GM12878 (cell line): ENCODE results near the gene SRGAP1. TPM values are rescaled to one million over a fixed set of nuclear protein-coding genes. Genes with fewer than 3 reads are reported as not detected.
A peak's percentile ranks its signal among the peaks of the same experiment; 100 is the strongest.

ENCODE experiments used
- ATAC-seq: fragments of 200-7000 bp; cut with Tn5 transposase; 3 replicates; pipeline ENCODE4 v1.9.1; 2020; ENCODE audit warnings: mild to moderate bottlenecking, moderate library complexity
- BruUV-seq: library from RNA; stranded (reverse); fragments of 400-500 nt; replicated peaks from 2 replicates; lab custom pipeline; 2021; lab: Mats Ljungman, UMichigan
- CTCF ChIA-PET: fragments of 300-600 bp; sonication (Branson Sonifier 250); formaldehyde crosslinking; extraction: SDS; loops from one replicate; lab custom pipeline; 2021; ENCODE audit warnings: inconsistent platforms; lab: Yijun Ruan, JAX
- POLR2A ChIA-PET: fragments of 350-600 bp; formaldehyde crosslinking; extraction: SDS; loops from one replicate; lab custom pipeline; 2021; ENCODE audit warnings: inconsistent platforms; lab: Charles Lee
- RAD21 ChIA-PET: fragments of 300-600 bp; sonication (Branson Sonifier 250); formaldehyde crosslinking; loops from one replicate; lab custom pipeline; 2023; ENCODE audit warnings: antibody characterized with exemption; ENCODE audit not compliant: unreplicated experiment; lab: Charles Lee
- SMC1A ChIA-PET: fragments of 300-600 bp; sonication (Branson Sonifier 250); formaldehyde crosslinking; loops from one replicate; lab custom pipeline; 2023; ENCODE audit not compliant: unreplicated experiment, uncharacterized antibody; lab: Charles Lee
- DNase-seq: peaks from one replicate; pipeline ENCODE4 v3.0.0-alpha.2; 2011; ENCODE audit warnings: low read depth, low spot score
- FAIRE-seq: peaks from 3 replicates; lab custom pipeline; 2011; peaks lifted over from hg19 to GRCh38; lab: Jason Lieb, UNC
- H2AFZ ChIP-seq: 2 replicates; pipeline ENCODE4 v1.6.0; 2011; ENCODE audit warnings: low read depth, low read length, control low read depth; ENCODE audit not compliant: control insufficient read depth
- H3K27ac ChIP-seq: 2 replicates; pipeline ENCODE4 v1.5.1; 2011; ENCODE audit warnings: control low read depth; ENCODE audit not compliant: control insufficient read depth, insufficient read depth
- H3K27me3 ChIP-seq, 2 experiments: replicated peaks in 1 of 2; 2 replicates each; pipeline versions ENCODE4 v1.6.0 to v1.6.1; 2011; ENCODE audit warnings: low read length in 1 of 2; ENCODE audit not compliant: control insufficient read depth in 2 of 2, insufficient read depth in 2 of 2
- H3K36me3 ChIP-seq, 2 experiments: 2 replicates each; pipeline ENCODE4 v1.5.1; 2011; ENCODE audit warnings: low read length in 1 of 2; ENCODE audit not compliant: control insufficient read depth in 2 of 2, insufficient read depth in 2 of 2
- H3K4me1 ChIP-seq: 2 replicates; pipeline ENCODE4 v1.6.1; 2011; ENCODE audit warnings: mild to moderate bottlenecking, low read length, moderate library complexity, mixed read lengths; ENCODE audit not compliant: control insufficient read depth, insufficient read depth
- H3K4me2 ChIP-seq: 2 replicates; pipeline ENCODE4 v1.6.0; 2011; ENCODE audit warnings: control low read depth; ENCODE audit not compliant: control insufficient read depth, insufficient read depth
- H3K4me3 ChIP-seq: fragments of 200-600 bp; sonication (generic); 2 replicates; pipeline ENCODE4 v1.5.1; 2016
- H3K79me2 ChIP-seq: 2 replicates; pipeline ENCODE4 v1.6.0; 2011; ENCODE audit warnings: low read length; ENCODE audit not compliant: control insufficient read depth, insufficient read depth
- H3K9ac ChIP-seq: 2 replicates; pipeline ENCODE4 v1.8.0; 2011; ENCODE audit warnings: low read length, control low read depth, mixed read lengths; ENCODE audit not compliant: control insufficient read depth, insufficient read depth
- H3K9me3 ChIP-seq: replicated peaks from 3 replicates; pipeline ENCODE4 v1.5.1; 2011; ENCODE audit warnings: mild to moderate bottlenecking, low read length; ENCODE audit not compliant: control insufficient read depth, insufficient read depth
- H4K20me1 ChIP-seq: 2 replicates; pipeline ENCODE4 v1.6.0; 2011; ENCODE audit not compliant: control insufficient read depth, insufficient read depth
- ASH2L ChIP-seq: fragments of 300-600, 200-600 bp; sonication (generic); IDR thresholded peaks from 2 replicates; pipeline ENCODE4 v1.6.1; 2017; ENCODE audit warnings: low read depth, mild to moderate bottlenecking, borderline replicate concordance
- ATF7 ChIP-seq: fragments of 450-650 bp; IDR thresholded peaks from 2 replicates; pipeline ENCODE4 v1.6.1; 2016; ENCODE audit warnings: low read depth, mild to moderate bottlenecking
- IKZF1 ChIP-seq: fragments of 450-650 bp; conservative IDR thresholded peaks from 2 replicates; pipeline ENCODE4 v1.6.1; 2017; ENCODE audit warnings: antibody characterized with exemption, mild to moderate bottlenecking
- JUND ChIP-seq: IDR thresholded peaks from 2 replicates; pipeline ENCODE4 v1.6.1; 2012; ENCODE audit warnings: low read depth, mild to moderate bottlenecking, low read length, improper control_type of control experiment, moderate library complexity
- MEF2A ChIP-seq: IDR thresholded peaks from 2 replicates; pipeline ENCODE4 v1.6.1; 2011; ENCODE audit warnings: low read depth, mild to moderate bottlenecking, low read length, moderate library complexity; ENCODE audit not compliant: insufficient read depth
- NR2C2 ChIP-seq: IDR thresholded peaks from 2 replicates; pipeline ENCODE4 v1.6.1; 2011; ENCODE audit warnings: borderline replicate concordance, low read depth; ENCODE audit not compliant: control insufficient read depth, insufficient read length
- RUNX3 ChIP-seq: IDR thresholded peaks from 2 replicates; pipeline ENCODE4 v1.6.1; 2012; ENCODE audit warnings: low read length, inconsistent platforms
- SPI1 ChIP-seq: IDR thresholded peaks from 2 replicates; pipeline ENCODE4 v1.6.1; 2011; ENCODE audit warnings: low read depth, mild to moderate bottlenecking, low read length, moderate library complexity, borderline replicate concordance; ENCODE audit not compliant: insufficient read depth
- SUPT20H ChIP-seq: IDR thresholded peaks from 2 replicates; pipeline ENCODE4 v1.6.1; 2011; ENCODE audit warnings: low read depth, mild to moderate bottlenecking, low read length, moderate library complexity, borderline replicate concordance; ENCODE audit not compliant: control insufficient read depth
- TAF1 ChIP-seq: IDR thresholded peaks from 2 replicates; pipeline ENCODE4 v1.6.1; 2011; ENCODE audit warnings: mild to moderate bottlenecking, low read depth, low read length, borderline replicate concordance
- WGBS: methylation state at CpG from one replicate; pipeline ENCODE4 v1.1.6; 2016; ENCODE audit warnings: low lambda C conversion rate; ENCODE audit not compliant: insufficient replicate concordance, insufficient coverage; ENCODE audit errors: missing lambda C conversion rate; 5-methylcytosine and 5-hydroxymethylcytosine counted together
- in situ Hi-C: fragments of 300-500 bp; cut with MboI; formaldehyde crosslinking; loops from 9 replicates; pipeline ENCODE4 v1.14.3; 2018; ENCODE audit warnings: mixed read lengths
- intact Hi-C: fragments of 100-400 bp; cut with micrococcal nuclease; formaldehyde crosslinking; loops from one replicate; pipeline ENCODE4 v1.14.2; 2022; ENCODE audit not compliant: unreplicated experiment
- polyA plus RNA-seq, 11 experiments: library from polyadenylated mRNA; depleted of rRNA in 4 of 11; unstranded in 6 of 11; stranded (reverse) in 5 of 11; fragments of >200 nt; fragmentation: Nextera tagmentation in 4 of 11; fragmentation: Illumina TruSeq in 1 of 11; extraction: Ambion mirVana in 4 of 11; extraction: Trizol in 1 of 11; gene quantifications; 1 replicate in 1 of 11; 2 replicates in 10 of 11; pipeline versions ENCODE4 v1.2.1 to v1.2.3, GENCODE V29; 2011 to 2016; ENCODE audit warnings: inconsistent platforms in 2 of 11, missing spikeins in 2 of 11, low read depth in 1 of 11
- total RNA-seq, 4 experiments: library from RNA; depleted of rRNA in 3 of 4; stranded (reverse); fragments of >200 nt in 3 of 4; fragmentation: Illumina TruSeq in 1 of 4; extraction: Trizol in 1 of 4; gene quantifications; 2 replicates each; pipeline versions ENCODE4 v1.2.1 to v1.2.3, GENCODE V29; 2013 to 2021
- TF ChIP-seq, protein P1 (sequence below): fragments of 450-650 bp; formaldehyde crosslinking; IDR thresholded peaks from 2 replicates; pipeline ENCODE4 v1.4.0; 2020; ENCODE audit warnings: mild to moderate bottlenecking, moderate library complexity
- TF ChIP-seq, protein P2 (sequence below): IDR thresholded peaks from 2 replicates; pipeline ENCODE4 v1.6.1; 2012; ENCODE audit warnings: improper control_type of control experiment, low read depth, low read length; ENCODE audit not compliant: insufficient replicate concordance
- TF ChIP-seq, protein P3 (sequence below): fragments of 450-650 bp; IDR thresholded peaks from 2 replicates; pipeline ENCODE4 v1.6.1; 2017; ENCODE audit warnings: borderline replicate concordance

SRGAP1 gene
- total and polyA plus RNA-seq, 10 of the 15 experiments (the other 5 are each of a cell fraction or from before 2014, with no cell fraction given), result 0.16 to 0.85 (median 0.46) TPM

DNA sequence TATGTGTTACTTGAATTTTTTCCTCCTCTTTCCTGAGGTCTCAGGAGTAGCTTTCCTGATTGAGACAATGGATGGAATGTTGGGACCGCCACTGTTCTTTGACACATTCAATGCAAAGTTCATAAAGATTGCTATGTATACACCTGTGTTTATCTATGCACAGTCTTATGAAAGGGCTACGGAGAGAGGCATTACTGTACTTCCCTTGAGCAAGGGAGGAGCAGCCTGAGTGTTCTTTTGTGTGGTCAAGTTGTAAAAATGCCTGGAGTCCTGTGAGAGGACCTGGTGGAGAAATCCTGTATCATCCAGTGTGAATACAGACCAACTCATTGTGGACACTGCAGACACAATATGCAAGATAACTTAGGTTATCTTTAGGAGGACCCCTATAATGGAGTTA lies 1.2 kb downstream of the SRGAP1 start:
- peaks cover 5% of the 10 kb centered on the region; the same call in 1 of the 2 replicates for H3K4me1 ChIP-seq
- DNase-seq, result no peak
- 19% methylated on average over 2 of the region's 2 CpGs for WGBS
- ChIA-PET POLR2A (no interaction called here), RAD21 (interaction anchor here (1.5 to 2.1 kb wide), 3 partner anchors 33 to 411 kb away, joined by 5 to 9 read pairs (median 8); no protein-coding TSS in a partner anchor), CTCF (interaction anchor here (3.0 kb wide), 2 partner anchors 9 to 411 kb away, joined by 29 to 39 read pairs; no protein-coding TSS in a partner anchor), SMC1A (interaction anchor here (0.9 to 1.7 kb wide), 5 partner anchors 9 to 579 kb away, joined by 3 to 4 read pairs (median 3); no protein-coding TSS in a partner anchor)
- in situ Hi-C loops (loop anchor here (25.0 kb wide), 1 partner anchor 542 kb away; the partner anchor contains the start of gene C12orf56), intact Hi-C loops (loop anchor here (10.0 kb wide), 2 partner anchors 169 to 249 kb away; no protein-coding TSS in a partner anchor)
- peaks cover 2 to 6% of the 10 kb centered on the region in 2 experiments; a peak in 3 of 4 replicates for H3K27me3 ChIP-seq
- BruUV-seq, result no TSS peak
- ATAC-seq, result no peak
- no peak overlapping the region for H3K9ac ChIP-seq
- no peak overlapping the region for H3K27ac ChIP-seq
- no peaks in the 10 kb centered on the region for H4K20me1 ChIP-seq
- no peaks in the 10 kb centered on the region for H3K36me3 ChIP-seq
- H3K4me2 ChIP-seq, result 0 out of 2 replicates have a peak overlapping the region, but pooled peaks have one; percentile 9
- FAIRE-seq, result no peak
- no peak overlapping the region for H2AFZ ChIP-seq
- H3K9me3 ChIP-seq, result no peaks in the 10 kb centered on the region
- no peak overlapping the region for H3K4me3 ChIP-seq
- TF ChIP-seq RUNX3, result no peak
- TF ChIP-seq, protein P1, sequence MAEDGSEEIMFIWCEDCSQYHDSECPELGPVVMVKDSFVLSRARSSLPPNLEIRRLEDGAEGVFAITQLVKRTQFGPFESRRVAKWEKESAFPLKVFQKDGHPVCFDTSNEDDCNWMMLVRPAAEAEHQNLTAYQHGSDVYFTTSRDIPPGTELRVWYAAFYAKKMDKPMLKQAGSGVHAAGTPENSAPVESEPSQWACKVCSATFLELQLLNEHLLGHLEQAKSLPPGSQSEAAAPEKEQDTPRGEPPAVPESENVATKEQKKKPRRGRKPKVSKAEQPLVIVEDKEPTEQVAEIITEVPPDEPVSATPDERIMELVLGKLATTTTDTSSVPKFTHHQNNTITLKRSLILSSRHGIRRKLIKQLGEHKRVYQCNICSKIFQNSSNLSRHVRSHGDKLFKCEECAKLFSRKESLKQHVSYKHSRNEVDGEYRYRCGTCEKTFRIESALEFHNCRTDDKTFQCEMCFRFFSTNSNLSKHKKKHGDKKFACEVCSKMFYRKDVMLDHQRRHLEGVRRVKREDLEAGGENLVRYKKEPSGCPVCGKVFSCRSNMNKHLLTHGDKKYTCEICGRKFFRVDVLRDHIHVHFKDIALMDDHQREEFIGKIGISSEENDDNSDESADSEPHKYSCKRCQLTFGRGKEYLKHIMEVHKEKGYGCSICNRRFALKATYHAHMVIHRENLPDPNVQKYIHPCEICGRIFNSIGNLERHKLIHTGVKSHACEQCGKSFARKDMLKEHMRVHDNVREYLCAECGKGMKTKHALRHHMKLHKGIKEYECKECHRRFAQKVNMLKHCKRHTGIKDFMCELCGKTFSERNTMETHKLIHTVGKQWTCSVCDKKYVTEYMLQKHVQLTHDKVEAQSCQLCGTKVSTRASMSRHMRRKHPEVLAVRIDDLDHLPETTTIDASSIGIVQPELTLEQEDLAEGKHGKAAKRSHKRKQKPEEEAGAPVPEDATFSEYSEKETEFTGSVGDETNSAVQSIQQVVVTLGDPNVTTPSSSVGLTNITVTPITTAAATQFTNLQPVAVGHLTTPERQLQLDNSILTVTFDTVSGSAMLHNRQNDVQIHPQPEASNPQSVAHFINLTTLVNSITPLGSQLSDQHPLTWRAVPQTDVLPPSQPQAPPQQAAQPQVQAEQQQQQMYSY (CRISPR knock-in tag), result no peak
- no peak for TF ChIP-seq SPI1
- TF ChIP-seq NR2C2, result no peak
- no peak for TF ChIP-seq MEF2A
- no peak for TF ChIP-seq TAF1
- TF ChIP-seq, protein P2, sequence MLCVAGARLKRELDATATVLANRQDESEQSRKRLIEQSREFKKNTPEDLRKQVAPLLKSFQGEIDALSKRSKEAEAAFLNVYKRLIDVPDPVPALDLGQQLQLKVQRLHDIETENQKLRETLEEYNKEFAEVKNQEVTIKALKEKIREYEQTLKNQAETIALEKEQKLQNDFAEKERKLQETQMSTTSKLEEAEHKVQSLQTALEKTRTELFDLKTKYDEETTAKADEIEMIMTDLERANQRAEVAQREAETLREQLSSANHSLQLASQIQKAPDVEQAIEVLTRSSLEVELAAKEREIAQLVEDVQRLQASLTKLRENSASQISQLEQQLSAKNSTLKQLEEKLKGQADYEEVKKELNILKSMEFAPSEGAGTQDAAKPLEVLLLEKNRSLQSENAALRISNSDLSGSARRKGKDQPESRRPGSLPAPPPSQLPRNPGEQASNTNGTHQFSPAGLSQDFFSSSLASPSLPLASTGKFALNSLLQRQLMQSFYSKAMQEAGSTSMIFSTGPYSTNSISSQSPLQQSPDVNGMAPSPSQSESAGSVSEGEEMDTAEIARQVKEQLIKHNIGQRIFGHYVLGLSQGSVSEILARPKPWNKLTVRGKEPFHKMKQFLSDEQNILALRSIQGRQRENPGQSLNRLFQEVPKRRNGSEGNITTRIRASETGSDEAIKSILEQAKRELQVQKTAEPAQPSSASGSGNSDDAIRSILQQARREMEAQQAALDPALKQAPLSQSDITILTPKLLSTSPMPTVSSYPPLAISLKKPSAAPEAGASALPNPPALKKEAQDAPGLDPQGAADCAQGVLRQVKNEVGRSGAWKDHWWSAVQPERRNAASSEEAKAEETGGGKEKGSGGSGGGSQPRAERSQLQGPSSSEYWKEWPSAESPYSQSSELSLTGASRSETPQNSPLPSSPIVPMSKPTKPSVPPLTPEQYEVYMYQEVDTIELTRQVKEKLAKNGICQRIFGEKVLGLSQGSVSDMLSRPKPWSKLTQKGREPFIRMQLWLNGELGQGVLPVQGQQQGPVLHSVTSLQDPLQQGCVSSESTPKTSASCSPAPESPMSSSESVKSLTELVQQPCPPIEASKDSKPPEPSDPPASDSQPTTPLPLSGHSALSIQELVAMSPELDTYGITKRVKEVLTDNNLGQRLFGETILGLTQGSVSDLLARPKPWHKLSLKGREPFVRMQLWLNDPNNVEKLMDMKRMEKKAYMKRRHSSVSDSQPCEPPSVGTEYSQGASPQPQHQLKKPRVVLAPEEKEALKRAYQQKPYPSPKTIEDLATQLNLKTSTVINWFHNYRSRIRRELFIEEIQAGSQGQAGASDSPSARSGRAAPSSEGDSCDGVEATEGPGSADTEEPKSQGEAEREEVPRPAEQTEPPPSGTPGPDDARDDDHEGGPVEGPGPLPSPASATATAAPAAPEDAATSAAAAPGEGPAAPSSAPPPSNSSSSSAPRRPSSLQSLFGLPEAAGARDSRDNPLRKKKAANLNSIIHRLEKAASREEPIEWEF, result no peak
- TF ChIP-seq ATF7, result no peak
- no peak for TF ChIP-seq JUND
- TF ChIP-seq ASH2L, result no peak
- no peak for TF ChIP-seq SUPT20H
- TF ChIP-seq, protein P3, sequence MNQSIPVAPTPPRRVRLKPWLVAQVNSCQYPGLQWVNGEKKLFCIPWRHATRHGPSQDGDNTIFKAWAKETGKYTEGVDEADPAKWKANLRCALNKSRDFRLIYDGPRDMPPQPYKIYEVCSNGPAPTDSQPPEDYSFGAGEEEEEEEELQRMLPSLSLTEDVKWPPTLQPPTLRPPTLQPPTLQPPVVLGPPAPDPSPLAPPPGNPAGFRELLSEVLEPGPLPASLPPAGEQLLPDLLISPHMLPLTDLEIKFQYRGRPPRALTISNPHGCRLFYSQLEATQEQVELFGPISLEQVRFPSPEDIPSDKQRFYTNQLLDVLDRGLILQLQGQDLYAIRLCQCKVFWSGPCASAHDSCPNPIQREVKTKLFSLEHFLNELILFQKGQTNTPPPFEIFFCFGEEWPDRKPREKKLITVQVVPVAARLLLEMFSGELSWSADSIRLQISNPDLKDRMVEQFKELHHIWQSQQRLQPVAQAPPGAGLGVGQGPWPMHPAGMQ, result no peak
- TF ChIP-seq IKZF1, result no peak
- H3K79me2 ChIP-seq, result no peaks in the 10 kb centered on the region
